WTC11 (cell line): ENCODE measurements around the gene F8. TPM values are rescaled to one million over a fixed set of nuclear protein-coding genes. Genes with fewer than 3 reads are reported as not detected.

ENCODE experiments used
- ATAC-seq: fragments of 200-7000 bp; cut with Tn5 transposase; 2 replicates; pipeline ENCODE4 v1.10.0; 2021; ENCODE audit warnings: mild to moderate bottlenecking, moderate library complexity
- CTCF ChIA-PET: fragments of 300-600 bp; sonication (Branson Sonifier 250); formaldehyde crosslinking; loops from one replicate; lab custom pipeline; 2021; ENCODE audit warnings: antibody characterized with exemption; lab: Charles Lee
- POLR2A ChIA-PET: fragments of 350-600 bp; sonication (Branson Sonifier 250); formaldehyde crosslinking; loops from one replicate; lab custom pipeline; 2021; ENCODE audit warnings: antibody characterized with exemption; lab: Charles Lee
- DNase-seq: peaks from one replicate; pipeline ENCODE4 v3.0.0; 2021; ENCODE audit warnings: low spot score
- H3K27ac Mint-ChIP-seq: 2 replicates; pipeline ENCODE4 v1.8.0; 2021; ENCODE audit warnings: mixed read lengths
- H3K27me3 Mint-ChIP-seq: 2 replicates; pipeline ENCODE4 v1.8.0; 2021; ENCODE audit warnings: low read depth, mild to moderate bottlenecking, moderate library complexity, mixed read lengths
- H3K36me3 Mint-ChIP-seq: 2 replicates; pipeline ENCODE4 v1.8.0; 2021; ENCODE audit warnings: mixed read lengths
- H3K4me1 Mint-ChIP-seq: 2 replicates; pipeline ENCODE4 v1.8.0; 2022; ENCODE audit warnings: mixed read lengths
- H3K4me3 Mint-ChIP-seq: 2 replicates; pipeline ENCODE4 v1.8.0; 2021; ENCODE audit warnings: mild to moderate bottlenecking, moderate library complexity, mixed read lengths
- H3K9me3 Mint-ChIP-seq: 2 replicates; pipeline ENCODE4 v1.8.0; 2021; ENCODE audit warnings: mixed read lengths
- ATF6 ChIP-seq: sonication (generic); formaldehyde crosslinking; IDR thresholded peaks from 2 replicates; pipeline ENCODE4 v1.8.1; 2023; ENCODE audit warnings: mild to moderate bottlenecking, missing genetic modification reagents
- ELF4 ChIP-seq: sonication (generic); formaldehyde crosslinking; IDR thresholded peaks from 2 replicates; pipeline ENCODE4 v1.8.1; 2022; ENCODE audit warnings: low read depth, mild to moderate bottlenecking, moderate library complexity, missing genetic modification reagents
- FOXJ3 ChIP-seq: sonication (generic); formaldehyde crosslinking; IDR thresholded peaks from 2 replicates; pipeline ENCODE4 v1.9.0; 2021; ENCODE audit warnings: missing genetic modification reagents, mild to moderate bottlenecking, borderline replicate concordance
- GABPB1 ChIP-seq: sonication (generic); formaldehyde crosslinking; IDR thresholded peaks from 2 replicates; pipeline ENCODE4 v1.8.1; 2023; ENCODE audit warnings: mild to moderate bottlenecking, missing genetic modification reagents
- IRF1 ChIP-seq: sonication (generic); formaldehyde crosslinking; IDR thresholded peaks from 2 replicates; pipeline ENCODE4 v1.8.0; 2023; ENCODE audit warnings: missing genetic modification reagents
- JAZF1 ChIP-seq: fragments of 250-450 bp; sonication (Bioruptor Pico); IDR thresholded peaks from 2 replicates; pipeline ENCODE4 v1.9.0; 2021; ENCODE audit warnings: moderate library complexity, mild to moderate bottlenecking, inconsistent platforms
- NFYB ChIP-seq: sonication (generic); formaldehyde crosslinking; conservative IDR thresholded peaks from 2 replicates; pipeline ENCODE4 v1.8.0; 2022; ENCODE audit warnings: low read depth, missing genetic modification reagents
- NR2C2 ChIP-seq: sonication (generic); formaldehyde crosslinking; IDR thresholded peaks from 2 replicates; pipeline ENCODE4 v1.8.0; 2022; ENCODE audit warnings: mild to moderate bottlenecking, missing genetic modification reagents
- NR3C1 ChIP-seq: sonication (generic); formaldehyde crosslinking; conservative IDR thresholded peaks from 2 replicates; pipeline ENCODE4 v1.8.1; 2023; ENCODE audit warnings: low read depth, mild to moderate bottlenecking, missing genetic modification reagents
- TEAD4 ChIP-seq: sonication (generic); formaldehyde crosslinking; IDR thresholded peaks from 2 replicates; pipeline ENCODE4 v1.8.0; 2022; ENCODE audit warnings: mild to moderate bottlenecking, missing genetic modification reagents
- USF2 ChIP-seq: sonication (generic); formaldehyde crosslinking; IDR thresholded peaks from 2 replicates; pipeline ENCODE4 v1.8.1; 2023; ENCODE audit warnings: mild to moderate bottlenecking, missing genetic modification reagents, moderate library complexity
- ZNF138 ChIP-seq: sonication (generic); formaldehyde crosslinking; conservative IDR thresholded peaks from 2 replicates; pipeline ENCODE4 v1.8.1; 2022; ENCODE audit warnings: mild to moderate bottlenecking, moderate library complexity, missing genetic modification reagents
- ZNF219 ChIP-seq: sonication (generic); formaldehyde crosslinking; IDR thresholded peaks from 2 replicates; pipeline ENCODE4 v1.8.0; 2023; ENCODE audit warnings: missing genetic modification reagents, mild to moderate bottlenecking, borderline replicate concordance
- ZNF263 ChIP-seq: sonication (generic); formaldehyde crosslinking; IDR thresholded peaks from 2 replicates; pipeline ENCODE4 v1.8.1; 2022; ENCODE audit warnings: low read depth, mild to moderate bottlenecking, moderate library complexity, missing genetic modification reagents
- total RNA-seq: library from RNA; stranded (reverse); gene quantifications from 3 replicates; pipeline ENCODE4 v1.2.3, GENCODE V29; 2021
- TF ChIP-seq, protein P1 (sequence below): fragments of 250-450 bp; sonication (Bioruptor Pico); IDR thresholded peaks from 2 replicates; pipeline ENCODE4 v1.8.0; 2021; ENCODE audit warnings: mild to moderate bottlenecking
- TF ChIP-seq, protein P2 (sequence below): fragments of 250-450 bp; sonication (Bioruptor Pico); IDR thresholded peaks from 2 replicates; pipeline ENCODE4 v1.9.0; 2021; ENCODE audit warnings: mild to moderate bottlenecking
- TF ChIP-seq, protein P3 (sequence below): sonication (generic); formaldehyde crosslinking; IDR thresholded peaks from 2 replicates; pipeline ENCODE4 v1.8.1; 2022; ENCODE audit warnings: mild to moderate bottlenecking, missing genetic modification reagents, moderate library complexity, borderline replicate concordance
- TF ChIP-seq, protein P4 (sequence below): sonication (generic); formaldehyde crosslinking; conservative IDR thresholded peaks from 2 replicates; pipeline ENCODE4 v1.8.1; 2022; ENCODE audit warnings: mild to moderate bottlenecking, missing genetic modification reagents

F8 gene
- total RNA-seq, 1 experiment from 2014 or later, result 1.6 TPM

DNA sequence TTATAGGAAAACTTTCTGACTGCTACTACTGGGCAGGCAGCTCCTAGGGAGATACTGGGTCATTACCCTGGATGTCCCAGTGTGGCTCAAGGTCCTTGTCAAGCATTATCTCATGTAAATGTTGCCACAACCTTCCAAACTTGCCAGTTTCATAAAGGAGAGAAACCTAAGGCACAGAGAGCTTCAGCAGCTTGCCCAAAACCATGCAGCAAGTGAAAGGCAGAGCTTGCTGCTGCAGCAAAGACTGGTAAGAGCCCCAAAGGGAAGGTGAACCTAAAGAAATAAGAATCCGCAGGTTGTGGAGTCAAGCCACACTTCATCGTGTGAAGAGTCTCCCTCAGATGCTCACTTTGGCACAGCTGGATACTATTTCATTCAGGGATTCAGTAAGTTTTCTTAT, 219.6 kb downstream of the F8 start:
- ATAC-seq (no peak), DNase-seq (no peak)
- POLR2A ChIA-PET, result no interaction called here
- CTCF ChIA-PET, result no interaction called here
- Mint-ChIP-seq H3K4me1 (peaks cover 33% of the 10 kb centered on the region), H3K27me3 (peaks cover 79% of the 10 kb centered on the region), H3K4me3 (no peak overlapping the region), H3K9me3 (peaks cover 13% of the 10 kb centered on the region), H3K27ac (no peak overlapping the region), H3K36me3 (peaks cover 5% of the 10 kb centered on the region; the same call in 1 of the 2 replicates)
- no peak for TF ChIP-seq ELF4
- TF ChIP-seq USF2, result no peak
- TF ChIP-seq, protein P1, sequence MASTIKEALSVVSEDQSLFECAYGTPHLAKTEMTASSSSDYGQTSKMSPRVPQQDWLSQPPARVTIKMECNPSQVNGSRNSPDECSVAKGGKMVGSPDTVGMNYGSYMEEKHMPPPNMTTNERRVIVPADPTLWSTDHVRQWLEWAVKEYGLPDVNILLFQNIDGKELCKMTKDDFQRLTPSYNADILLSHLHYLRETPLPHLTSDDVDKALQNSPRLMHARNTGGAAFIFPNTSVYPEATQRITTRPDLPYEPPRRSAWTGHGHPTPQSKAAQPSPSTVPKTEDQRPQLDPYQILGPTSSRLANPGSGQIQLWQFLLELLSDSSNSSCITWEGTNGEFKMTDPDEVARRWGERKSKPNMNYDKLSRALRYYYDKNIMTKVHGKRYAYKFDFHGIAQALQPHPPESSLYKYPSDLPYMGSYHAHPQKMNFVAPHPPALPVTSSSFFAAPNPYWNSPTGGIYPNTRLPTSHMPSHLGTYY (CRISPR knock-in tag), result no peak
- no peak for TF ChIP-seq GABPB1 (CRISPR knock-in tag)
- TF ChIP-seq, protein P2, sequence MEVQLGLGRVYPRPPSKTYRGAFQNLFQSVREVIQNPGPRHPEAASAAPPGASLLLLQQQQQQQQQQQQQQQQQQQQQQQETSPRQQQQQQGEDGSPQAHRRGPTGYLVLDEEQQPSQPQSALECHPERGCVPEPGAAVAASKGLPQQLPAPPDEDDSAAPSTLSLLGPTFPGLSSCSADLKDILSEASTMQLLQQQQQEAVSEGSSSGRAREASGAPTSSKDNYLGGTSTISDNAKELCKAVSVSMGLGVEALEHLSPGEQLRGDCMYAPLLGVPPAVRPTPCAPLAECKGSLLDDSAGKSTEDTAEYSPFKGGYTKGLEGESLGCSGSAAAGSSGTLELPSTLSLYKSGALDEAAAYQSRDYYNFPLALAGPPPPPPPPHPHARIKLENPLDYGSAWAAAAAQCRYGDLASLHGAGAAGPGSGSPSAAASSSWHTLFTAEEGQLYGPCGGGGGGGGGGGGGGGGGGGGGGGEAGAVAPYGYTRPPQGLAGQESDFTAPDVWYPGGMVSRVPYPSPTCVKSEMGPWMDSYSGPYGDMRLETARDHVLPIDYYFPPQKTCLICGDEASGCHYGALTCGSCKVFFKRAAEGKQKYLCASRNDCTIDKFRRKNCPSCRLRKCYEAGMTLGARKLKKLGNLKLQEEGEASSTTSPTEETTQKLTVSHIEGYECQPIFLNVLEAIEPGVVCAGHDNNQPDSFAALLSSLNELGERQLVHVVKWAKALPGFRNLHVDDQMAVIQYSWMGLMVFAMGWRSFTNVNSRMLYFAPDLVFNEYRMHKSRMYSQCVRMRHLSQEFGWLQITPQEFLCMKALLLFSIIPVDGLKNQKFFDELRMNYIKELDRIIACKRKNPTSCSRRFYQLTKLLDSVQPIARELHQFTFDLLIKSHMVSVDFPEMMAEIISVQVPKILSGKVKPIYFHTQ (CRISPR knock-in tag), result no peak
- TF ChIP-seq NFYB, result no peak
- TF ChIP-seq NR3C1, result no peak
- TF ChIP-seq NR2C2 (CRISPR knock-in tag), result no peak
- no peak for TF ChIP-seq JAZF1 (CRISPR knock-in tag)
- no peak for TF ChIP-seq ZNF138
- TF ChIP-seq TEAD4 (CRISPR knock-in tag), result no peak
- no peak for TF ChIP-seq ATF6 (CRISPR knock-in tag)
- TF ChIP-seq, protein P3, sequence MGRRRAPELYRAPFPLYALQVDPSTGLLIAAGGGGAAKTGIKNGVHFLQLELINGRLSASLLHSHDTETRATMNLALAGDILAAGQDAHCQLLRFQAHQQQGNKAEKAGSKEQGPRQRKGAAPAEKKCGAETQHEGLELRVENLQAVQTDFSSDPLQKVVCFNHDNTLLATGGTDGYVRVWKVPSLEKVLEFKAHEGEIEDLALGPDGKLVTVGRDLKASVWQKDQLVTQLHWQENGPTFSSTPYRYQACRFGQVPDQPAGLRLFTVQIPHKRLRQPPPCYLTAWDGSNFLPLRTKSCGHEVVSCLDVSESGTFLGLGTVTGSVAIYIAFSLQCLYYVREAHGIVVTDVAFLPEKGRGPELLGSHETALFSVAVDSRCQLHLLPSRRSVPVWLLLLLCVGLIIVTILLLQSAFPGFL, result no peak
- no peak for TF ChIP-seq ZNF263 (CRISPR knock-in tag)
- TF ChIP-seq IRF1 (CRISPR knock-in tag), result no peak
- TF ChIP-seq, protein P4, sequence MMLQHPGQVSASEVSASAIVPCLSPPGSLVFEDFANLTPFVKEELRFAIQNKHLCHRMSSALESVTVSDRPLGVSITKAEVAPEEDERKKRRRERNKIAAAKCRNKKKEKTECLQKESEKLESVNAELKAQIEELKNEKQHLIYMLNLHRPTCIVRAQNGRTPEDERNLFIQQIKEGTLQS, result no peak
- no peak for TF ChIP-seq ZNF219 (CRISPR knock-in tag)
- TF ChIP-seq FOXJ3 (CRISPR knock-in tag), result no peak
